Activated CD8-positive, alpha-beta T cell treated with anti-CD3 and anti-CD28 coated beads for 36 hours (primary cell): Measurements from ENCODE around the gene LMO1. TPM values are rescaled to one million over a fixed set of nuclear protein-coding genes. Genes with fewer than 3 reads are reported as not detected.

ENCODE experiments used
- ATAC-seq: fragments of 200-7000 bp; cut with Tn5 transposase; one replicate; pipeline ENCODE4 v1.10.0; 2021; ENCODE audit warnings: mild to moderate bottlenecking, moderate library complexity
- CTCF ChIA-PET: fragments of 350-600 bp; sonication (Branson Sonifier 250); formaldehyde crosslinking; loops from one replicate; lab custom pipeline; 2021; ENCODE audit warnings: antibody characterized with exemption; lab: Charles Lee
- POLR2A ChIA-PET: fragments of 350-600 bp; sonication (Branson Sonifier 250); formaldehyde crosslinking; loops from one replicate; lab custom pipeline; 2021; ENCODE audit warnings: antibody characterized with exemption; lab: Charles Lee
- DNase-seq: peaks from one replicate; pipeline ENCODE4 v3.0.0-alpha.2; 2020
- H3K27ac Mint-ChIP-seq: one replicate; pipeline ENCODE4 v1.8.0; 2021; ENCODE audit warnings: mild to moderate bottlenecking, mixed read lengths
- H3K27me3 Mint-ChIP-seq: one replicate; pipeline ENCODE4 v1.8.0; 2021; ENCODE audit warnings: mixed read lengths
- H3K36me3 Mint-ChIP-seq: one replicate; pipeline ENCODE4 v1.8.0; 2021; ENCODE audit warnings: low read depth, mixed read lengths
- H3K4me1 Mint-ChIP-seq: one replicate; pipeline ENCODE4 v1.8.0; 2021; ENCODE audit warnings: low read depth, mixed read lengths
- H3K4me3 Mint-ChIP-seq: one replicate; pipeline ENCODE4 v1.8.0; 2021; ENCODE audit warnings: mild to moderate bottlenecking, moderate library complexity, mixed read lengths
- H3K9me3 Mint-ChIP-seq: one replicate; pipeline ENCODE4 v1.8.0; 2021; ENCODE audit warnings: mixed read lengths
- intact Hi-C: fragments of 100-400 bp; cut with micrococcal nuclease; formaldehyde crosslinking; loops from one replicate; pipeline ENCODE4 v1.10.0; 2022
- total RNA-seq, 2 experiments: library from RNA; stranded (reverse); gene quantifications; one replicate each; pipeline ENCODE4 v1.2.3, GENCODE V29; 2021
- TF ChIP-seq, protein P1 (sequence below): fragments of 200-600 bp; IDR thresholded peaks from one replicate; pipeline ENCODE4 v1.8.0; 2022; ENCODE audit warnings: antibody characterized with exemption, mild to moderate bottlenecking

Gene LMO1
- total RNA-seq, 2 experiments from 2014 or later: not detected

DNA sequence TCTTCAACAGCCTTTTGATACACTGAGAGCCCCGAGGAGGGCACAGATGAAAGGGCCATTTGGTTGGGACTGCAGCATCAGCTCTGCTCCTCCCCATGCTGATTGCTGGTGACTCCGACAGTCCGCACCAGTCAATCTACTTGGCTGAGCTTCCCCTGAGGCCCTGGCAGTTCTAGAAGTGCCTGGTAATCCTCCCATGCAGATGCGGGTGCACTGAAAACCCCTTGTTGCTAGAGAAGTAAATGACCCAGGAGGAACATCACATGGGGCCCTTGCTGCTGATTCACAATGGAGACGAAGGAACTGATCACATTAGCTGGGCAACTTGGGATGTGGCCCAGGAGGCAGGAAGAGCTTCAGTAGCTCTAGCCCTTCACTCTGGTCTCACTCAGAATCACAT, 59.7 kb downstream of the LMO1 start:
- Mint-ChIP-seq H3K27ac (no peak overlapping the region), H3K36me3 (no peaks in the 10 kb centered on the region), H3K9me3 (no peaks in the 10 kb centered on the region), H3K4me3 (no peak overlapping the region), H3K4me1 (no peaks in the 10 kb centered on the region), H3K27me3 (peaks cover 28% of the 10 kb centered on the region)
- TF ChIP-seq, protein P1, sequence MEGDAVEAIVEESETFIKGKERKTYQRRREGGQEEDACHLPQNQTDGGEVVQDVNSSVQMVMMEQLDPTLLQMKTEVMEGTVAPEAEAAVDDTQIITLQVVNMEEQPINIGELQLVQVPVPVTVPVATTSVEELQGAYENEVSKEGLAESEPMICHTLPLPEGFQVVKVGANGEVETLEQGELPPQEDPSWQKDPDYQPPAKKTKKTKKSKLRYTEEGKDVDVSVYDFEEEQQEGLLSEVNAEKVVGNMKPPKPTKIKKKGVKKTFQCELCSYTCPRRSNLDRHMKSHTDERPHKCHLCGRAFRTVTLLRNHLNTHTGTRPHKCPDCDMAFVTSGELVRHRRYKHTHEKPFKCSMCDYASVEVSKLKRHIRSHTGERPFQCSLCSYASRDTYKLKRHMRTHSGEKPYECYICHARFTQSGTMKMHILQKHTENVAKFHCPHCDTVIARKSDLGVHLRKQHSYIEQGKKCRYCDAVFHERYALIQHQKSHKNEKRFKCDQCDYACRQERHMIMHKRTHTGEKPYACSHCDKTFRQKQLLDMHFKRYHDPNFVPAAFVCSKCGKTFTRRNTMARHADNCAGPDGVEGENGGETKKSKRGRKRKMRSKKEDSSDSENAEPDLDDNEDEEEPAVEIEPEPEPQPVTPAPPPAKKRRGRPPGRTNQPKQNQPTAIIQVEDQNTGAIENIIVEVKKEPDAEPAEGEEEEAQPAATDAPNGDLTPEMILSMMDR: no peak
- CTCF ChIA-PET: interaction anchor here (2.6 kb wide), 1 partner anchor 11 kb away, joined by 11 read pairs; no protein-coding TSS in a partner anchor
- DNase-seq (no peak), ATAC-seq (no peak)
- intact Hi-C loops: no loop called here
- POLR2A ChIA-PET: no interaction called here

DNA sequence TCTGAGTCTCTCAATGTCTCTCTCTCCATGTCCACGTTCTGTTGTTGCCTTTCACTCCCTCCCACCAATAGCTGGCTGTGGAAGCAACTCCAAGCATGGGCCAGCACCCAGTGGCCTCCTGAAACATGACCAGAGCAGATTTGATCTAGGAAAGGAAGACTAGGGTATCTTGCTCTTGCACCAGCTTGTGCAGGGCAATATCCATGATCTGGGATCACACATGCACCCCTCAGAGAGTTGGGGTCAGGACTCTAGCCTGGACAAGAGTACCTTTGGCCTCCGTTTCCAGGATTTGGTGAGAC, 60.3 kb downstream of the LMO1 start:
- ChIA-PET CTCF (interaction anchor here (1.0 to 2.6 kb wide), 2 partner anchors 10 to 13 kb away, joined by 4 to 11 read pairs; no protein-coding TSS in a partner anchor), POLR2A (no interaction called here)
- Mint-ChIP-seq H3K36me3 (no peaks in the 10 kb centered on the region), H3K27me3 (peaks cover 29% of the 10 kb centered on the region), H3K4me1 (no peaks in the 10 kb centered on the region), H3K4me3 (no peak overlapping the region), H3K27ac (no peak overlapping the region), H3K9me3 (no peaks in the 10 kb centered on the region)
- no peak for ATAC-seq
- intact Hi-C loops: no loop called here
- TF ChIP-seq, protein P1: no peak
- DNase-seq: no peak

DNA sequence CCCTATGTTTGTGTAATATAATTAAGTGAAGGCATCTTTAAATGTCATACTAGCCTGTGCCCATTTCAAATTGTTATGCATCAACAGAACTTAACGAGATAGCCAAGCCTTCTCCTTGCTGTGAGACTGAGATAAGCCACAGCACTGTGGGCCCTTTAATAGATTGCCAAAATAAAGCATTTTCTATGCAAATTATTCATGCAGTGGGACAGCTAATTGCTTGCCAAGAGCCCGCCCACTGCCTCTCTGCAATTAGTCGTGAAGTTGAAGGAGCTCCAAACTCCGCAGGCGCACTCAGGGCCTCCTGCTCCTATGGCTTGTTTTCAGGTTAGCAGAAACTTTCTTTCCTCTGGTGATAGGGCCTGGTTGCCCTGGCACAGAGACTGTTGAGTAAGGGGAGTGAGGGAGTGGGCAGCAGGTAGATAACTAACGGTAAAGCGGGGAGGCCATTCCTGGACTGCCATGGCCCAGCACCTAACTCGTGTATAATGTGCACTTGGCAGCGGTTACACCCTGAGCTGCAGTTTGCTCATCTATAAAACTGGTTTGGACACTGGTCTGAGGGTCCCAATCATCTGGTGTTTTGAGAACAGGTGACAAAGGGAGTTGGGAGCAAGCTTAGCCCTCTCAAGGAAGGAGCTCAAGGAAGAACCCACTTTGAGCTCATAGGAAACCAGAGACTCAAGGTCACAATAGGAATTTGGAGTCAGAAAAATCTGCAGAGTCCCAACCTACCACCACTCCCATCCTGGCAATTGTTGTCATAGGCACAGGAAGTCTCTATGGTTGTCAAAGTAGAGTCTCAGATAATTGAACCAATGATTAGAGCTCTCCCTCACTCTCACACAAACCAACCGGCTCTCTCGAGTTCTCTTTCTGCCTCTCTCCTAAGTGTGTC, 60.9 kb downstream of the LMO1 start:
- no peak overlapping the region for H3K27ac Mint-ChIP-seq
- no peaks in the 10 kb centered on the region for H3K9me3 Mint-ChIP-seq
- H3K27me3 Mint-ChIP-seq: peaks cover 25% of the 10 kb centered on the region
- H3K36me3 Mint-ChIP-seq: no peaks in the 10 kb centered on the region
- H3K4me3 Mint-ChIP-seq: no peak overlapping the region
- TF ChIP-seq, protein P1: no peak
- CTCF ChIA-PET: interaction anchor here (1.0 to 2.6 kb wide), 3 partner anchors 10 to 98 kb away, joined by 4 to 11 read pairs (median 4); no protein-coding TSS in a partner anchor
- DNase-seq: no peak
- intact Hi-C loops: no loop called here
- ATAC-seq: no peak
- H3K4me1 Mint-ChIP-seq: no peaks in the 10 kb centered on the region
- POLR2A ChIA-PET: no interaction called here

DNA sequence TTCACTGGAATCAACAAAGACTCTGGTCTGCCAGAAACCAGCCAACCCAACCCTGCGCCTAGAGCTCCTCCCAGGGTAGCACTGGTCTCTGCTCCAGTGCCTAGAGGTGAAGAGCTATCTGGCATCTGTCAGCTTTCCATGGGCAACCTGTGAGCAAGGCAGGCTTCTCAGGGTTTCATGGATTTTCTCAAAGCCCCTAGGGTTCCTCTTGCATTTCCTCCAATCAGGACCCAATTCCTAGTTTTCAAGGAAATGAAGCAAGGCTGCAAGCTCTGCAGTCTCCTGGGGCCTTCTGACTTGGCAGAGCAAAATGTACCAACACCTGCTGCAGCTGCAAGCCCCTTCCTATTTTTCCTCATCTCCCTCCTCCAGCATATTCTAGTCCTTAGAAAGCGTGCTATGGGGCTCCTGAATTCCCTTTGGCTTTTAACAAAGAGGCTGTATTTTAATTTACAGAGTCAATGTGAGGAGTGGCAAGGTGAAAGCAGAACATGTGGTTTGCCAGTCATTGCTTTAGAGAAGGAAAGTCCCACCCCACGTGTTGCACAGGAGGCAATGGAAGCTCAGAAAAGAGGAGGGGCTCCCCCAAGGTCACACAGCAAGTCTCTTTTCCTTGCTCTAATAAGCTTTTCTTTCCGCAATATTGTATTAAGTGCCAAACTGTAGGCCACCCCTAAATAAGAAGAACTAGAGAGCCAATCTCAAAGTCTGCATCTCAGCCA, 61.9 kb downstream of the LMO1 start:
- Mint-ChIP-seq H3K4me1 (no peaks in the 10 kb centered on the region), H3K4me3 (no peak overlapping the region), H3K27ac (no peak overlapping the region), H3K27me3 (peaks cover 21% of the 10 kb centered on the region), H3K9me3 (no peaks in the 10 kb centered on the region), H3K36me3 (no peaks in the 10 kb centered on the region)
- ChIA-PET CTCF (interaction anchor here (1.3 to 2.6 kb wide), 2 partner anchors 9 to 99 kb away, joined by 4 to 11 read pairs; no protein-coding TSS in a partner anchor), POLR2A (no interaction called here)
- ATAC-seq (no peak), DNase-seq (no peak)
- intact Hi-C loops: no loop called here
- TF ChIP-seq, protein P1: no peak

DNA sequence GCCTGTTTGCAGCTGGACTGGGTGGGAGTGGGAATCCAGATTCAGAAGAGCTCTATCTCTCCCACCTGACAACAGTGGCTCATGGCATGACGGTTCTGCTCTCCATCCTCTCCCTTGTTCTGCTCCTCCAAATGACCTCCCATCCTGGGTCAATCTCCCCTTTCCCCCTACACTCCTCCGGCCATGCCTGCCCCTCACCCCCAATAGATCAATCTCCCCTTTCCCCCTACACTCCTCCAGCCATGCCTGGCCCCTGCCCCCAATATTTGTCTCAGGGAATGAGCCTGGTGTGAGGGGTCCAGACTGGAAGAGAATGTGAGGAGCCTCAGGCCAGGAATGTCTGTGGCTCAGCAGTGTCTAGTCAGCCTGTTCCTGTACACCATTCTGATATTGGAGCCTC, 64.0 kb downstream of the LMO1 start:
- H3K27me3 Mint-ChIP-seq: peaks cover 20% of the 10 kb centered on the region
- no peaks in the 10 kb centered on the region for H3K9me3 Mint-ChIP-seq
- no peaks in the 10 kb centered on the region for H3K36me3 Mint-ChIP-seq
- TF ChIP-seq, protein P1: no peak
- DNase-seq (no peak), ATAC-seq (no peak)
- H3K4me3 Mint-ChIP-seq: no peak overlapping the region
- intact Hi-C loops: no loop called here
- CTCF ChIA-PET: no interaction called here
- H3K4me1 Mint-ChIP-seq: no peaks in the 10 kb centered on the region
- no peak overlapping the region for H3K27ac Mint-ChIP-seq
- POLR2A ChIA-PET: no interaction called here
